Measurements from ENCODE around the gene CCNL1.
A peak's percentile ranks its signal among the peaks of the same experiment; 100 is the strongest.

The CCNL1 gene

GRCh38 chr3:157123621-157124020 is 36.3 kb downstream of the CCNL1 start:
- DNase-seq (ENCODE audit: low spot score), result no peak

GRCh38 chr3:157122832-157123427 is 37.0 kb downstream of the CCNL1 start:
- DNase-seq (ENCODE audit: low spot score), result no peak

GRCh38 chr3:157122116-157122515 is 37.8 kb downstream of the CCNL1 start:
- peak; percentile 77 for DNase-seq (ENCODE audit: low spot score)

- no peak for DNase-seq (ENCODE audit: low spot score)
These were observed 38.4 kb downstream of the CCNL1 start for GRCh38 chr3:157121522-157121921.

GRCh38 chr3:157120071-157120892 is 39.7 kb downstream of the CCNL1 start:
- DNase-seq (ENCODE audit: low spot score), result no peak

GRCh38 chr3:157119369-157119951 is 40.5 kb downstream of the CCNL1 start:
- no peak for DNase-seq (ENCODE audit: low spot score)

- no peak for DNase-seq (ENCODE audit: low spot score)
These were observed 41.9 kb downstream of the CCNL1 start for GRCh38 chr3:157117875-157118654.

- no peak for DNase-seq (ENCODE audit: low spot score)
These were observed 42.7 kb downstream of the CCNL1 start for GRCh38 chr3:157117206-157117605.

- DNase-seq (ENCODE audit: low spot score), result no peak
These were observed 43.9 kb downstream of the CCNL1 start for GRCh38 chr3:157116017-157116416.

GRCh38 chr3:157115069-157116006 is 44.6 kb downstream of the CCNL1 start:
- DNase-seq (ENCODE audit: low spot score), result peak; percentile 57

GRCh38 chr3:157113832-157114505 is 46.0 kb downstream of the CCNL1 start:
- no peak for DNase-seq (ENCODE audit: low spot score)

- no peak for DNase-seq (ENCODE audit: low spot score)
These were observed 47.4 kb downstream of the CCNL1 start for GRCh38 chr3:157112536-157112935.

GRCh38 chr3:157111518-157111917 is 48.4 kb downstream of the CCNL1 start:
- no peak for DNase-seq (ENCODE audit: low spot score)

- DNase-seq (ENCODE audit: low spot score), result no peak
These were observed 49.1 kb downstream of the CCNL1 start for GRCh38 chr3:157110761-157111278.

GRCh38 chr3:157109267-157110141 is 50.4 kb downstream of the CCNL1 start:
- no peak for DNase-seq (ENCODE audit: low spot score)

GRCh38 chr3:157107644-157108133 is 52.3 kb downstream of the CCNL1 start:
- no peak for DNase-seq (ENCODE audit: low spot score)

GRCh38 chr3:157107037-157107436 is 52.9 kb downstream of the CCNL1 start:
- no peak for DNase-seq (ENCODE audit: low spot score)

GRCh38 chr3:157104928-157105652 is 54.9 kb downstream of the CCNL1 start:
- DNase-seq (ENCODE audit: low spot score), result no peak

GRCh38 chr3:157104521-157104920 is 55.4 kb downstream of the CCNL1 start:
- DNase-seq (ENCODE audit: low spot score), result no peak
